ENCODE data around the gene VMO1. TPM values are rescaled to one million over a fixed set of nuclear protein-coding genes. Genes with fewer than 3 reads are reported as not detected.

The VMO1 gene
- total RNA-seq, 1 donor from 2014 or later: 0.75 TPM

GRCh38 chr17:4747847-4748246 lies 38.3 kb downstream of the VMO1 start:
- H3K27me3 Mint-ChIP-seq (ENCODE audit: low read depth, unreplicated experiment): peaks cover 55% of the 10 kb centered on the region
- Histone ChIP-seq H3K9ac (ENCODE audit: low read length) (no peak overlapping the region), H3K9me3 (ENCODE audit: insufficient read depth, low read depth, low read length) (no peaks in the 10 kb centered on the region), H3K27ac (ENCODE audit: low read depth, low read length) (no peak overlapping the region), H4K20me1 (ENCODE audit: insufficient read depth, low read length) (no peaks in the 10 kb centered on the region), H3K79me2 (ENCODE audit: insufficient read depth, low read length) (no peaks in the 10 kb centered on the region), H3K4me3 (ENCODE audit: insufficient read depth, low read depth, low read length) (no peak overlapping the region), H3K4me1 (ENCODE audit: insufficient read depth, low read length) (no peaks in the 10 kb centered on the region), H3K4me2 (ENCODE audit: low read length) (no peak overlapping the region), H3K27me3 (ENCODE audit: insufficient read depth, low read length) (peaks cover 39% of the 10 kb centered on the region), H2AFZ (ENCODE audit: low read depth, low read length) (no peak overlapping the region), H3K36me3 (ENCODE audit: insufficient read depth, low read length) (no peaks in the 10 kb centered on the region)
- H3K27ac Mint-ChIP-seq (ENCODE audit: unreplicated experiment): no peak overlapping the region
- no peak overlapping the region for H3K4me3 Mint-ChIP-seq (ENCODE audit: unreplicated experiment)
- FAIRE-seq (no peak), DNase-seq (ENCODE audit: low read depth) (no peak)
- no peaks in the 10 kb centered on the region for H3K36me3 Mint-ChIP-seq (ENCODE audit: low read depth, unreplicated experiment)
- H3K9me3 Mint-ChIP-seq (ENCODE audit: unreplicated experiment): peaks cover 2% of the 10 kb centered on the region
- no peaks in the 10 kb centered on the region for H3K4me1 Mint-ChIP-seq (ENCODE audit: low read depth, unreplicated experiment)
- TF ChIP-seq CTCF (IDR thresholded peaks at IDR 0.05; ENCODE audit: insufficient read depth, low read depth, low read length): no peak
- TF ChIP-seq EZH2 (IDR thresholded peaks at IDR 0.05; ENCODE audit: insufficient read depth, low read length): no peak

- DNase-seq (ENCODE audit: low read depth): no peak
- H3K9ac ChIP-seq (ENCODE audit: low read length): no peak overlapping the region
- Mint-ChIP-seq H3K27me3 (ENCODE audit: low read depth, unreplicated experiment) (peaks cover 69% of the 10 kb centered on the region), H3K27ac (ENCODE audit: unreplicated experiment) (no peak overlapping the region), H3K36me3 (ENCODE audit: low read depth, unreplicated experiment) (peaks cover 1% of the 10 kb centered on the region), H3K9me3 (ENCODE audit: unreplicated experiment) (peaks cover 2% of the 10 kb centered on the region), H3K4me3 (ENCODE audit: unreplicated experiment) (no peak overlapping the region), H3K4me1 (ENCODE audit: low read depth, unreplicated experiment) (no peaks in the 10 kb centered on the region)
- no peaks in the 10 kb centered on the region for H3K36me3 ChIP-seq (ENCODE audit: insufficient read depth, low read length)
- no peaks in the 10 kb centered on the region for H4K20me1 ChIP-seq (ENCODE audit: insufficient read depth, low read length)
- no peak overlapping the region for H3K27ac ChIP-seq (ENCODE audit: low read depth, low read length)
- no peak overlapping the region for H3K4me3 ChIP-seq (ENCODE audit: insufficient read depth, low read depth, low read length)
- no peaks in the 10 kb centered on the region for H3K9me3 ChIP-seq (ENCODE audit: insufficient read depth, low read depth, low read length)
- H3K4me1 ChIP-seq (ENCODE audit: insufficient read depth, low read length): no peaks in the 10 kb centered on the region
- H3K27me3 ChIP-seq (ENCODE audit: insufficient read depth, low read length): peaks cover 44% of the 10 kb centered on the region
- no peak for TF ChIP-seq CTCF (IDR thresholded peaks at IDR 0.05; ENCODE audit: insufficient read depth, low read depth, low read length)
- TF ChIP-seq EZH2 (IDR thresholded peaks at IDR 0.05; ENCODE audit: insufficient read depth, low read length): peak; percentile 29
- FAIRE-seq: no peak
- H3K79me2 ChIP-seq (ENCODE audit: insufficient read depth, low read length): no peaks in the 10 kb centered on the region
- peak overlapping the region; percentile 34 for H2AFZ ChIP-seq (ENCODE audit: low read depth, low read length)
- peak overlapping the region; percentile 36 for H3K4me2 ChIP-seq (ENCODE audit: low read length)
These were observed 40.9 kb downstream of the VMO1 start for GRCh38 chr17:4744999-4745969.

- H3K4me1 ChIP-seq (ENCODE audit: insufficient read depth, low read length): peaks cover 5% of the 10 kb centered on the region
- Mint-ChIP-seq H3K4me3 (ENCODE audit: unreplicated experiment) (no peak overlapping the region), H3K36me3 (ENCODE audit: low read depth, unreplicated experiment) (peaks cover 4% of the 10 kb centered on the region), H3K27ac (ENCODE audit: unreplicated experiment) (no peak overlapping the region), H3K27me3 (ENCODE audit: low read depth, unreplicated experiment) (peaks cover 66% of the 10 kb centered on the region), H3K9me3 (ENCODE audit: unreplicated experiment) (peaks cover 2% of the 10 kb centered on the region), H3K4me1 (ENCODE audit: low read depth, unreplicated experiment) (no peaks in the 10 kb centered on the region)
- no peaks in the 10 kb centered on the region for H3K9me3 ChIP-seq (ENCODE audit: insufficient read depth, low read depth, low read length)
- no peaks in the 10 kb centered on the region for H4K20me1 ChIP-seq (ENCODE audit: insufficient read depth, low read length)
- no peak overlapping the region for H3K27ac ChIP-seq (ENCODE audit: low read depth, low read length)
- TF ChIP-seq EZH2 (IDR thresholded peaks at IDR 0.05; ENCODE audit: insufficient read depth, low read length) (no peak), CTCF (IDR thresholded peaks at IDR 0.05; ENCODE audit: insufficient read depth, low read depth, low read length) (no peak)
- H3K9ac ChIP-seq (ENCODE audit: low read length): no peak overlapping the region
- peaks cover 48% of the 10 kb centered on the region for H3K27me3 ChIP-seq (ENCODE audit: insufficient read depth, low read length)
- no peak overlapping the region for H3K4me2 ChIP-seq (ENCODE audit: low read length)
- DNase-seq (ENCODE audit: low read depth) (no peak), FAIRE-seq (no peak)
- no peak overlapping the region for H2AFZ ChIP-seq (ENCODE audit: low read depth, low read length)
- H3K36me3 ChIP-seq (ENCODE audit: insufficient read depth, low read length): no peaks in the 10 kb centered on the region
- H3K79me2 ChIP-seq (ENCODE audit: insufficient read depth, low read length): no peaks in the 10 kb centered on the region
- no peak overlapping the region for H3K4me3 ChIP-seq (ENCODE audit: insufficient read depth, low read depth, low read length)
These were observed 42.3 kb downstream of the VMO1 start for GRCh38 chr17:4743898-4744297.
